ENCODE measurements around the gene BAHCC1.

BAHCC1 gene

DNA sequence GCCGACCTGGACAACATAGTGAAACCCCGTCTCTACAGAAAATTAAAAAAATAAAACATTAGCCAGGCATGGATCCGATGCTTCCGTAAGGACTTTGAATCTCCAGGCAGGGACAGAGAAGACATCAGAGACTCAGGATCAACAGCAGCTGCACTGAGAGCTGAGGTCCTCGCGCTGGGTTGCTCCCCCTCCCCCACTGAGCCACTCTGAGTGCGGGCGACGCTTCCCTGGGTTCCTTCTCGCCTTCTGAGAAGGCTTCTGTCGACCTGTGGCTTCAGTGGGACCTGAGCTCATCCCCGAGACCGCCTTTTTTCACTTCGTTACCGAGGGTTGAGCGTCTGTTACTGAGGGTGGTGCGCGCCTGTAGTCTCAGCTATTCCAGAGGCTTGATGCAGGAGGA is 96.9 kb downstream of the BAHCC1 start:
- no peaks in the 10 kb centered on the region for H3K9me3 ChIP-seq (ENCODE audit: low read length)
- H2AFZ ChIP-seq (ENCODE audit: low read length), result no peak overlapping the region
- H3F3A ChIP-seq (ENCODE audit: insufficient read depth, low read length), result no peaks in the 10 kb centered on the region
- H3K9ac ChIP-seq (ENCODE audit: low read length), result no peak overlapping the region
- H3K27me3 ChIP-seq (ENCODE audit: insufficient read depth, low read length), result peaks cover 9% of the 10 kb centered on the region; the same call in 1 of the 2 replicates
- H3K4me2 ChIP-seq (ENCODE audit: low read length), result no peak overlapping the region
- no peaks in the 10 kb centered on the region for H3K79me2 ChIP-seq (ENCODE audit: insufficient read depth, low read length)
- TF ChIP-seq, protein P1, sequence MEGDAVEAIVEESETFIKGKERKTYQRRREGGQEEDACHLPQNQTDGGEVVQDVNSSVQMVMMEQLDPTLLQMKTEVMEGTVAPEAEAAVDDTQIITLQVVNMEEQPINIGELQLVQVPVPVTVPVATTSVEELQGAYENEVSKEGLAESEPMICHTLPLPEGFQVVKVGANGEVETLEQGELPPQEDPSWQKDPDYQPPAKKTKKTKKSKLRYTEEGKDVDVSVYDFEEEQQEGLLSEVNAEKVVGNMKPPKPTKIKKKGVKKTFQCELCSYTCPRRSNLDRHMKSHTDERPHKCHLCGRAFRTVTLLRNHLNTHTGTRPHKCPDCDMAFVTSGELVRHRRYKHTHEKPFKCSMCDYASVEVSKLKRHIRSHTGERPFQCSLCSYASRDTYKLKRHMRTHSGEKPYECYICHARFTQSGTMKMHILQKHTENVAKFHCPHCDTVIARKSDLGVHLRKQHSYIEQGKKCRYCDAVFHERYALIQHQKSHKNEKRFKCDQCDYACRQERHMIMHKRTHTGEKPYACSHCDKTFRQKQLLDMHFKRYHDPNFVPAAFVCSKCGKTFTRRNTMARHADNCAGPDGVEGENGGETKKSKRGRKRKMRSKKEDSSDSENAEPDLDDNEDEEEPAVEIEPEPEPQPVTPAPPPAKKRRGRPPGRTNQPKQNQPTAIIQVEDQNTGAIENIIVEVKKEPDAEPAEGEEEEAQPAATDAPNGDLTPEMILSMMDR (IDR thresholded peaks at IDR 0.05; ENCODE audit: low read length), result no peak
- TF ChIP-seq EZH2 (IDR thresholded peaks at IDR 0.05; ENCODE audit: borderline replicate concordance, low read length), result no peak
- H3K27ac ChIP-seq (ENCODE audit: low read depth, low read length, poor library complexity, severe bottlenecking), result no peak overlapping the region
- no peak overlapping the region for H3K4me3 ChIP-seq (ENCODE audit: low read depth, low read length, poor library complexity, severe bottlenecking)
- no peaks in the 10 kb centered on the region for H3K9me2 ChIP-seq (ENCODE audit: low read depth, low read length)
- H3K4me1 ChIP-seq (ENCODE audit: insufficient read depth, low read length, severe bottlenecking), result peaks cover 11% of the 10 kb centered on the region
- no peaks in the 10 kb centered on the region for H3K36me3 ChIP-seq (ENCODE audit: insufficient read depth, low read length)
- H4K20me1 ChIP-seq (ENCODE audit: insufficient read depth, low read length), result no peaks in the 10 kb centered on the region

DNA sequence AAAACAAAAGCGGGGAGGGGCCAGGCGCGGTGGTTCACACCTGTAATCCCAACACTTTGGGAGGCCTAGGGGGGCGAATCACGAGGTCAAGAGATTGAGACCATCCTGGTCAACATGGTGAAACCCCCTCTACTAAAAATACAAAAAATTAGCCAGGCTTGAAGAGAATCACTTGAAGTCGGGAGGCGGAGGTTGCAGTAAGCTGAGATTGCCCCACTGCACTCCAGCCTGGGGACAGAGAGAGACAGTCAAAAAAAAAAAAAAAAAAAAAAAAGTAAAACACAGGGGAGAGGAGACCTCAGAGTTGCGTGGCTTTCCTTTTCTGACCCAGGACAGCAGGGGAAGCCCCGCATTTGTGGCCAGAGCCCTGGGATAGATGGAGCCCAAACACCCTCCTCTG is 97.4 kb downstream of the BAHCC1 start:
- Histone ChIP-seq H3K4me3 (ENCODE audit: low read depth, low read length, poor library complexity, severe bottlenecking) (no peak overlapping the region), H3K27ac (ENCODE audit: low read depth, low read length, poor library complexity, severe bottlenecking) (no peak overlapping the region), H4K20me1 (ENCODE audit: insufficient read depth, low read length) (no peaks in the 10 kb centered on the region)

DNA sequence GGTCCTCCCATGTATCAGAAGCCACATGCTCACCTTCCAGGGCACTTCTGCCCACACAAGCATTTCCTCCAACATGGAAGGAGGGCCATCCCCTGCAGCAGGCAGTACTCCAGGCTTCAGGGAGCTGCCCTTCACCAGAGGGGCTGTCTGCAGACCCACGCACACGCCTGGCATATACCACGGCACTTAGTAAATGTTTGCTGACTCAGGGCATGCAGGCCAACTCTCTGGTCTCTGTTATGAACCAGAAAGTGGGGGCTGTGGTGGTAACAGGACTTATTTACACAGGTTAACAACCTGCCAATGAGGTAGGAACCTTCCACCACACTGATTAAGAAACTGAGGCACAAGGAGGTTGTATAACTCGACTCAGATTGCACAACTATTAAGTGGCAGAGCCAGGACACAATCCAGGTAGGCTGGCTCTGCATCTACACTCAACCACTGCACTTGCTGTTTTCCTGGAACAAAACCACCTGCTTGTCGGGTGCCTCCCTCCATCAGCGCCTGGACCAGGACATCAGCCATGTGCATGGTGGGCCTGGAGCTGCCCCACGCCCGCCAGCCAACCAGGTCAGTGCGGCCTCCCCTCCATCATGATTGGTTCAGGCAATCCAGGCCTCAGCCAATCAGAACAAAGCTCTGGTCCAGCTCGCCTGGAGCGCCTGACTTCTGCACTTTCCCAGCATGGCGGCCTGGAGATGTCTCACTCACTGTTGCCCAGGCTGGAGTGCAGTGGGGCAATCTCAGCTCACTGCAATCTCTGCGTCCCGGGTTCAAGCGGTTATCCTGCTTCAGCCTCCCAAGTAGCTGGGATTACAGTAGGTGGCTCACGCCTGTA is 98.2 kb downstream of the BAHCC1 start:
- no peak overlapping the region for H3K4me2 ChIP-seq (ENCODE audit: low read length)
- no peak overlapping the region for H3K27ac ChIP-seq (ENCODE audit: low read depth, low read length, poor library complexity, severe bottlenecking)
- H3K9ac ChIP-seq (ENCODE audit: low read length), result no peak overlapping the region
- H3F3A ChIP-seq (ENCODE audit: insufficient read depth, low read length), result no peaks in the 10 kb centered on the region
- H4K20me1 ChIP-seq (ENCODE audit: insufficient read depth, low read length), result no peaks in the 10 kb centered on the region
- TF ChIP-seq, protein P1 (IDR thresholded peaks at IDR 0.05; ENCODE audit: low read length), result no peak
- no peak for TF ChIP-seq EZH2 (IDR thresholded peaks at IDR 0.05; ENCODE audit: borderline replicate concordance, low read length)
- no peak overlapping the region for H2AFZ ChIP-seq (ENCODE audit: low read length)
- no peaks in the 10 kb centered on the region for H3K9me2 ChIP-seq (ENCODE audit: low read depth, low read length)
- H3K9me3 ChIP-seq (ENCODE audit: low read length), result no peaks in the 10 kb centered on the region
- H3K27me3 ChIP-seq (ENCODE audit: insufficient read depth, low read length), result peaks cover 9% of the 10 kb centered on the region; the same call in 1 of the 2 replicates
- no peaks in the 10 kb centered on the region for H3K79me2 ChIP-seq (ENCODE audit: insufficient read depth, low read length)
- no peaks in the 10 kb centered on the region for H3K36me3 ChIP-seq (ENCODE audit: insufficient read depth, low read length)
- H3K4me3 ChIP-seq (ENCODE audit: low read depth, low read length, poor library complexity, severe bottlenecking), result no peak overlapping the region
- H3K4me1 ChIP-seq (ENCODE audit: insufficient read depth, low read length, severe bottlenecking), result peaks cover 6% of the 10 kb centered on the region

More for the DNA sequence above, 97.4 kb downstream of the BAHCC1 start:
- no peaks in the 10 kb centered on the region for H3F3A ChIP-seq (ENCODE audit: insufficient read depth, low read length)
- TF ChIP-seq EZH2 (IDR thresholded peaks at IDR 0.05; ENCODE audit: borderline replicate concordance, low read length), result no peak
- TF ChIP-seq, protein P1 (IDR thresholded peaks at IDR 0.05; ENCODE audit: low read length), result no peak
- H3K79me2 ChIP-seq (ENCODE audit: insufficient read depth, low read length), result no peaks in the 10 kb centered on the region
- no peak overlapping the region for H3K4me2 ChIP-seq (ENCODE audit: low read length)
- H3K27me3 ChIP-seq (ENCODE audit: insufficient read depth, low read length), result peaks cover 9% of the 10 kb centered on the region; the same call in 1 of the 2 replicates
- H3K9me3 ChIP-seq (ENCODE audit: low read length), result no peaks in the 10 kb centered on the region
- H2AFZ ChIP-seq (ENCODE audit: low read length), result no peak overlapping the region
- H3K9me2 ChIP-seq (ENCODE audit: low read depth, low read length), result no peaks in the 10 kb centered on the region
- H3K4me1 ChIP-seq (ENCODE audit: insufficient read depth, low read length, severe bottlenecking), result peaks cover 11% of the 10 kb centered on the region
- no peak overlapping the region for H3K9ac ChIP-seq (ENCODE audit: low read length)
- H3K36me3 ChIP-seq (ENCODE audit: insufficient read depth, low read length), result no peaks in the 10 kb centered on the region

Measured in OCI-LY1 (cell line).